B cell (primary cell): ENCODE data around the gene SPTY2D1. TPM values are rescaled to one million over a fixed set of nuclear protein-coding genes. Genes with fewer than 3 reads are reported as not detected.
A peak's percentile ranks its signal among the peaks of the same experiment; 100 is the strongest.

Experiments used
- ATAC-seq: fragments of 200-7000 bp; cut with Tn5 transposase; one replicate; pipeline ENCODE4 v1.10.0; 2021; ENCODE audit warnings: low read depth, mild to moderate bottlenecking, moderate number of reproducible peaks, moderate library complexity
- CTCF ChIA-PET: fragments of 350-600 bp; sonication (Branson Sonifier 250); formaldehyde crosslinking; loops from one replicate; lab custom pipeline; 2021; ENCODE audit warnings: antibody characterized with exemption, inconsistent platforms; lab: Charles Lee
- POLR2A ChIA-PET: fragments of 350-600 bp; sonication (Branson Sonifier 250); formaldehyde crosslinking; loops from one replicate; lab custom pipeline; 2021; ENCODE audit warnings: antibody characterized with exemption; lab: Charles Lee
- DNase-seq: peaks from one replicate; pipeline ENCODE4 v3.0.0; 2013
- H2AFZ ChIP-seq: 2 replicates; pipeline ENCODE4 v1.6.1; 2012; ENCODE audit warnings: mild to moderate bottlenecking, low read depth, low read length; ENCODE audit not compliant: insufficient read depth, poor library complexity, severe bottlenecking
- H3K27ac ChIP-seq, 2 donors: 1 replicate in 1 of 2; 2 replicates in 1 of 2; pipeline ENCODE4 v1.5.1; 2012 to 2013; ENCODE audit warnings: low read length in 2 of 2, mild to moderate bottlenecking in 2 of 2, moderate library complexity in 1 of 2
- H3K27me3 ChIP-seq, 4 experiments: fragments of 200-600 bp in 1 of 4; sonication (generic) in 1 of 4; replicated peaks in 1 of 4; 1 replicate in 2 of 4; 2 replicates in 2 of 4; pipeline versions ENCODE4 v1.6.1 to v1.7.0; 2013 to 2016; ENCODE audit warnings: low read length in 3 of 4, mild to moderate bottlenecking in 2 of 4, mixed read lengths in 1 of 4, moderate library complexity in 1 of 4; ENCODE audit not compliant: insufficient read depth in 4 of 4, control insufficient read depth in 3 of 4; ENCODE audit errors: control extremely low read depth in 1 of 4
- H3K36me3 ChIP-seq, 2 experiments: replicated peaks in 1 of 2; 1 replicate in 1 of 2; 2 replicates in 1 of 2; pipeline versions ENCODE4 v1.6.1 to v1.7.1; 2013; ENCODE audit warnings: low read length in 1 of 2; ENCODE audit not compliant: insufficient read depth in 2 of 2, control insufficient read depth in 1 of 2; ENCODE audit errors: control extremely low read depth in 1 of 2, extremely low read depth in 1 of 2
- H3K4me1 ChIP-seq, 2 donors: fragments of 200-600 bp in 1 of 2; sonication (generic) in 1 of 2; 1 replicate in 1 of 2; 2 replicates in 1 of 2; pipeline versions ENCODE4 v1.5.1 to v1.6.1; 2013 to 2017; ENCODE audit warnings: low read length in 2 of 2; ENCODE audit not compliant: control insufficient read depth in 2 of 2, insufficient read depth in 2 of 2
- H3K4me2 ChIP-seq: replicated peaks from 2 replicates; pipeline ENCODE3; 2012; ENCODE audit warnings: mild to moderate bottlenecking, low read depth, low read length; ENCODE audit not compliant: poor library complexity, severe bottlenecking
- H3K4me3 ChIP-seq, 5 experiments: fragments of 200-600 bp in 1 of 5; sonication (generic) in 1 of 5; 1 replicate in 3 of 5; 2 replicates in 2 of 5; pipeline versions ENCODE4 v1.5.1 to v1.7.0; 2011 to 2016; ENCODE audit warnings: low read length in 4 of 5, mild to moderate bottlenecking in 4 of 5, low read depth in 2 of 5, control low read depth in 1 of 5, moderate library complexity in 1 of 5; ENCODE audit not compliant: insufficient read depth in 1 of 5; ENCODE audit errors: control extremely low read depth in 1 of 5, extremely low read depth in 1 of 5
- H3K79me2 ChIP-seq: fragments of 200-600 bp; sonication (generic); one replicate; pipeline ENCODE4 v1.6.0; 2016; ENCODE audit warnings: low read length; ENCODE audit not compliant: control insufficient read depth, insufficient read depth
- H3K9ac ChIP-seq: fragments of 200-600 bp; sonication (generic); 2 replicates; pipeline ENCODE4 v1.6.1; 2017; ENCODE audit warnings: mild to moderate bottlenecking, low read length, moderate library complexity
- H3K9me3 ChIP-seq, 3 donors: one replicate each; pipeline versions ENCODE4 v1.6.1 to v1.7.1; 2013; ENCODE audit warnings: low read length in 2 of 3; ENCODE audit not compliant: control insufficient read depth in 2 of 3, insufficient read depth in 1 of 3; ENCODE audit errors: control extremely low read depth in 1 of 3
- H4K20me1 ChIP-seq: 2 replicates; pipeline ENCODE4 v1.6.0; 2012; ENCODE audit warnings: mild to moderate bottlenecking, low read length; ENCODE audit not compliant: insufficient read depth, control insufficient read depth, poor library complexity, severe bottlenecking
- H3K27ac Mint-ChIP-seq: one replicate; pipeline ENCODE4 v1.8.0; 2021; ENCODE audit warnings: mixed read lengths
- H3K27me3 Mint-ChIP-seq: one replicate; pipeline ENCODE4 v1.8.0; 2021; ENCODE audit warnings: mixed read lengths
- H3K4me1 Mint-ChIP-seq: one replicate; pipeline ENCODE4 v1.8.0; 2021; ENCODE audit warnings: mixed read lengths
- H3K4me3 Mint-ChIP-seq: one replicate; pipeline ENCODE4 v1.8.0; 2021; ENCODE audit warnings: mixed read lengths
- H3K9me3 Mint-ChIP-seq: one replicate; pipeline ENCODE4 v1.8.0; 2022; ENCODE audit warnings: mixed read lengths; ENCODE audit not compliant: insufficient read depth
- EZH2 ChIP-seq: IDR thresholded peaks from 2 replicates; pipeline ENCODE4 v1.6.1; 2012; ENCODE audit warnings: borderline replicate concordance, low read depth, mild to moderate bottlenecking, moderate library complexity, low read length; ENCODE audit not compliant: insufficient read depth, poor library complexity, severe bottlenecking
- WGBS: methylation state at CpG from one replicate; pipeline ENCODE4 v1.1.5; 2013; ENCODE audit warnings: missing lambda C conversion rate; ENCODE audit not compliant: insufficient coverage; 5-methylcytosine and 5-hydroxymethylcytosine counted together
- intact Hi-C: fragments of 100-400 bp; cut with micrococcal nuclease; formaldehyde crosslinking; loops from one replicate; pipeline ENCODE4 v1.10.0; 2022
- polyA plus RNA-seq: library from polyadenylated mRNA; depleted of rRNA; stranded (reverse); fragments of >200 nt; gene quantifications from 2 replicates; pipeline ENCODE4 v1.2.3, GENCODE V29; 2012
- total RNA-seq, 2 donors: library from RNA; stranded (reverse); fragments of 120-200 nt in 1 of 2; gene quantifications; 1 replicate in 1 of 2; 2 replicates in 1 of 2; pipeline versions ENCODE4 v1.2.3 to v1.2.4, GENCODE V29; 2013 to 2022
- TF ChIP-seq, protein P1 (sequence below): fragments of 200-600 bp; IDR thresholded peaks from one replicate; pipeline ENCODE4 v1.8.0; 2022; ENCODE audit warnings: antibody characterized with exemption, mild to moderate bottlenecking

SPTY2D1 gene
- total and polyA plus RNA-seq, 2 donors (not counting 1 experiment from before 2014, with no cell fraction given), result 4.7 to 17.8 TPM

DNA sequence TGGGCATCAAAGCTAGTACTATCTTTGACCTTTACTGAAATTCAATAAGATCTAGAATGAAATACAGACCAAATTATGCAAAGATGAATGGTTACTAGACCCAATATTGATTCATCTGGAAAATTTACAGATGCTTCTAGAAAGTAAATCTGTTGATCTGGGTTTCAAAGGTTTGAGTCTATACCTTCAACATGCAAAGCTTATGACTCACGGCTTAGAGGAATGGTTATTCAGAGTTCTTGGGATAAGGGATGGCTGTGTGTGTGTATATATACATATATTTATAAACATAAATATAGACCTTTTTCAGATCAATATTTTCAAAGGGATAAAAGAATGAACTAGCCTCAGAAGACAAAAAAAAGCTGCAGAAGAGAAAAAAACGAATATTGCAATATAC, 1.3 kb downstream of the SPTY2D1 start:
- Histone ChIP-seq H3K9ac (no peak overlapping the region), H3K4me2 (peak overlapping the region; percentile 97), H3K36me3 (no peaks in the 10 kb centered on the region), H3K79me2 (peaks cover 69% of the 10 kb centered on the region), H3K4me1 (peaks cover 14 to 16% of the 10 kb centered on the region in 2 donors), H4K20me1 (peaks cover 30% of the 10 kb centered on the region), H3K27ac (no peak overlapping the region), H3K9me3 (no peaks in the 10 kb centered on the region), H2AFZ (no peak overlapping the region), H3K4me3 (peak overlapping the region in 1 of 5 experiments; percentile 91), H3K27me3 (no peaks in the 10 kb centered on the region)
- ATAC-seq (no peak), DNase-seq (no peak)
- intact Hi-C loops, result loop anchor here (5.0 kb wide), 3 partner anchors 89 to 1729 kb away; partner anchors contain the start of genes HTATIP2 and RPS13
- Mint-ChIP-seq H3K4me1 (peaks cover 33% of the 10 kb centered on the region), H3K4me3 (peak overlapping the region; percentile 99), H3K27me3 (peaks cover 8% of the 10 kb centered on the region), H3K27ac (peak overlapping the region; percentile 98), H3K9me3 (no peaks in the 10 kb centered on the region)
- ChIA-PET CTCF (interaction anchor here (1.2 to 2.6 kb wide), 4 partner anchors 89 to 518 kb away, joined by 3 to 11 read pairs (median 6); no protein-coding TSS in a partner anchor), POLR2A (no interaction called here)
- TF ChIP-seq, protein P1, sequence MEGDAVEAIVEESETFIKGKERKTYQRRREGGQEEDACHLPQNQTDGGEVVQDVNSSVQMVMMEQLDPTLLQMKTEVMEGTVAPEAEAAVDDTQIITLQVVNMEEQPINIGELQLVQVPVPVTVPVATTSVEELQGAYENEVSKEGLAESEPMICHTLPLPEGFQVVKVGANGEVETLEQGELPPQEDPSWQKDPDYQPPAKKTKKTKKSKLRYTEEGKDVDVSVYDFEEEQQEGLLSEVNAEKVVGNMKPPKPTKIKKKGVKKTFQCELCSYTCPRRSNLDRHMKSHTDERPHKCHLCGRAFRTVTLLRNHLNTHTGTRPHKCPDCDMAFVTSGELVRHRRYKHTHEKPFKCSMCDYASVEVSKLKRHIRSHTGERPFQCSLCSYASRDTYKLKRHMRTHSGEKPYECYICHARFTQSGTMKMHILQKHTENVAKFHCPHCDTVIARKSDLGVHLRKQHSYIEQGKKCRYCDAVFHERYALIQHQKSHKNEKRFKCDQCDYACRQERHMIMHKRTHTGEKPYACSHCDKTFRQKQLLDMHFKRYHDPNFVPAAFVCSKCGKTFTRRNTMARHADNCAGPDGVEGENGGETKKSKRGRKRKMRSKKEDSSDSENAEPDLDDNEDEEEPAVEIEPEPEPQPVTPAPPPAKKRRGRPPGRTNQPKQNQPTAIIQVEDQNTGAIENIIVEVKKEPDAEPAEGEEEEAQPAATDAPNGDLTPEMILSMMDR, result no peak
- no peak for TF ChIP-seq EZH2
- 40% methylated on average over 1 of the region's 2 CpGs for WGBS

DNA sequence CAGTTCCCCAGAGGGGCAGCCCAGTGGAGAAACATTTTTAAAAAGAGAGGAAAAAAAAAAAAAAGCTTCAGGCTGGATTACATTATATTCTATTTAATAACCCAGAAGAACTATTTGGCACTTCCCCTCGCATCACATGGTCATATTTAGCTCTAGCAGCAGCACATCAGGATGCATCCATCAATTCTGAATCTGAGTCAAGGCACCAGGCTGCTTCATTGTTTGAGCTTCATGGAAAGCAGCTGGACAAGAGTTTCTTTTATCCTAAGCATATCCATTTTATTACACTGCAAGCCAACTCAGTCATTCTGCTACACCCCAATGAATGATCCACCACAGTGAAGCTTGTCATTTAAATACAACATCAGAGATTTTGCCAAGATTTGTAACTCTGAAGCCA, 10.0 kb downstream of the SPTY2D1 start:
- 100% methylated on average over 1 of the region's 1 CpG for WGBS
- H3K9me3 Mint-ChIP-seq, result peaks cover 3% of the 10 kb centered on the region
- H3K27me3 Mint-ChIP-seq, result no peaks in the 10 kb centered on the region
- TF ChIP-seq, protein P1, result no peak
- TF ChIP-seq EZH2, result no peak
- H3K9me3 ChIP-seq, result peaks cover 0 to 8% (median 3%) of the 10 kb centered on the region in 3 donors
- no peak overlapping the region for H3K27ac ChIP-seq
- no peaks in the 10 kb centered on the region for H3K27me3 ChIP-seq
- H3K79me2 ChIP-seq, result peaks cover 96% of the 10 kb centered on the region
- ATAC-seq (no peak), DNase-seq (no peak)
- no peak overlapping the region for H2AFZ ChIP-seq
- H4K20me1 ChIP-seq, result peaks cover 75% of the 10 kb centered on the region
- no peak overlapping the region for H3K9ac ChIP-seq
- intact Hi-C loops, result no loop called here
- no peak overlapping the region for H3K4me3 Mint-ChIP-seq
- POLR2A ChIA-PET, result no interaction called here
- no peak overlapping the region for H3K27ac Mint-ChIP-seq
- CTCF ChIA-PET, result interaction anchor here (0.8 to 1.1 kb wide), 2 partner anchors 14 to 83 kb away, joined by 3 read pairs; no protein-coding TSS in a partner anchor
- no peaks in the 10 kb centered on the region for H3K4me1 ChIP-seq
- no peaks in the 10 kb centered on the region for H3K36me3 ChIP-seq
- H3K4me3 ChIP-seq, result no peak overlapping the region
- no peak overlapping the region for H3K4me2 ChIP-seq
- peaks cover 29% of the 10 kb centered on the region for H3K4me1 Mint-ChIP-seq
